ENCODE data around the gene NYAP1. TPM values are rescaled to one million over a fixed set of nuclear protein-coding genes. Genes with fewer than 3 reads are reported as not detected.
A peak's percentile ranks its signal among the peaks of the same experiment; 100 is the strongest.
"Not testable (repeated sequence)": the region's sequence is repeated elsewhere in the genome, so short reads cannot be mapped to it uniquely, and the experiment has no call there.

The NYAP1 gene
- total RNA-seq, 1 donor from 2014 or later: 6.3 TPM

- no peak for DNase-seq (ENCODE audit: low read depth in 2 of 2)
These were observed 1.0 kb upstream of the NYAP1 start for GRCh38 chr7:100482728-100483089.

GRCh38 chr7:100483090-100483721, 521 bp upstream of the NYAP1 start:
- DNase-seq (ENCODE audit: low read depth in 2 of 2): peak; percentile 50 to 60

DNA sequence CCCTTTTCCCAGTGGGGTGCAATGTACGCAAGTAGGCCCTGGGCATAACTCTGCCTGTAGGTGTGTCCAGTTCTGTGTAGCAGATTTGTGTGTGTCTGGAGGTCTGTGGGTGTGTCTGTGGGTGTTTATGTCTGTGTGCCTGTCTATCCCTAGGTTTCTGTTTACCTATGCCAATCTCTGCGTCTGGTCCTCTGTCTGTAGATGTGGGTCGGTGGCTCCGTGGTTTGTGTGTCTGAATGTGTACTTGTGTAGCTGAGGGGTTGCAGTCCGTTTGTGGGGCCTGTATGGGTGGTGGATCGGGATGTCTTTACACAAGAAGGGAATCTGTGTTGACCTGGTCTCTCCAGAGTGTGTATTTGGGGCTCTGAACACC, 932 bp downstream of the NYAP1 start:
- DNase-seq (ENCODE audit: low read depth in 2 of 2): no peak

- DNase-seq (ENCODE audit: low read depth in 2 of 2): no peak
These were observed 1.7 kb downstream of the NYAP1 start for GRCh38 chr7:100485471-100485876.

GRCh38 chr7:100486111-100486636, 2.4 kb downstream of the NYAP1 start:
- DNase-seq (ENCODE audit: low read depth in 2 of 2): no peak

DNA sequence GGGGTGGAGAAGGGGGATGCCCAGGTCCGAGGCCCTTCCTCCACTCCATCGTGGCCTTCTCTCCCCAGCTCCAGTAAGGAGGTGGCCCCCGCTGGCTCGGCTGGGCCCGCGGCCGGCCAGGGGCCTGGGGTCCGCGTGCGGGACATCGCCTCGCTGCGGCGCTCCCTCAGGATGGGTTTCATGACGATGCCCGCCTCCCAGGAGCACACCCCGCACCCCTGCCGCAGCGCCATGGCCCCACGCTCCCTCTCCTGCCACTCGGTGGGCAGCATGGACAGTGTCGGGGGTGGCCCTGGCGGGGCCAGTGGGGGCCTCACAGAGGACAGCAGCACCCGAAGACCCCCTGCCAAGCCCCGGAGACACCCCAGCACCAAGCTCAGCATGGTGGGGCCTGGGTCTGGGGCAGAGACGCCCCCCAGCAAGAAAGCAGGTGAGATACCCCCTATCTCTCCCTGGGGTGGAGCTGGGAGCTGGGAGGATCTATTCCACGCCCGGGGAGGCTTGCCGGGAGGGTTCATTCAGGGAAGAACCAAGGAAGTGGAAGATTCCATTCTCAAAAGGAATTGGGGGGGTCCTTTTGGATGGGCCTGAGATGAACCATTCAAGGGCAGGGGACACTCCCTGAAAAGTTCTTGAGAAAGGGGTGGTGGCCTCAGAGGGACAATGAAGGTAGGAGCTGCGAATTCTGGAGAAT, 3.2 kb downstream of the NYAP1 start:
- DNase-seq (ENCODE audit: low read depth in 2 of 2): peak in 1 of 2 donors; percentile 37

DNA sequence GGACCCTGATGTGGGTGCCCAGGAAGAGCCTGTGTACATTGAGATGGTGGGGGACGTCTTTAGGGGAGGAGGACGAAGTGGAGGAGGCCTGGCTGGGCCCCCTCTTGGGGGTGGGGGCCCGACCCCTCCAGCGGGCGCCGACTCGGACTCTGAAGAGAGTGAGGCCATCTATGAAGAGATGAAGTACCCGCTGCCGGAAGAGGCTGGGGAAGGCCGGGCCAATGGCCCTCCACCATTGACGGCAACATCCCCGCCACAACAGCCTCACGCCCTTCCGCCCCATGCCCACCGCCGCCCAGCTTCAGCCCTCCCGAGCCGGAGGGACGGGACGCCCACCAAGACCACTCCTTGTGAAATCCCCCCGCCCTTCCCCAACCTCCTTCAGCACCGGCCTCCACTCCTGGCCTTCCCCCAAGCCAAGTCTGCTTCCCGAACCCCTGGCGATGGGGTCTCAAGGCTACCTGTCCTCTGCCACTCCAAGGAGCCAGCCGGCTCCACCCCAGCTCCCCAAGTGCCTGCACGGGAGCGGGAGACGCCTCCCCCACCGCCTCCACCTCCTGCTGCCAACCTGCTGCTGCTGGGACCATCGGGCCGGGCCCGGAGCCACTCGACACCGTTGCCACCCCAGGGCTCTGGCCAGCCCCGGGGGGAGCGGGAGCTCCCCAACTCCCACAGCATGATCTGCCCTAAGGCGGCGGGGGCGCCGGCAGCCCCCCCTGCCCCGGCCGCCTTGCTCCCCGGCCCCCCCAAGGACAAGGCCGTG, 4.8 kb downstream of the NYAP1 start:
- DNase-seq (ENCODE audit: low read depth in 2 of 2): no peak

DNA sequence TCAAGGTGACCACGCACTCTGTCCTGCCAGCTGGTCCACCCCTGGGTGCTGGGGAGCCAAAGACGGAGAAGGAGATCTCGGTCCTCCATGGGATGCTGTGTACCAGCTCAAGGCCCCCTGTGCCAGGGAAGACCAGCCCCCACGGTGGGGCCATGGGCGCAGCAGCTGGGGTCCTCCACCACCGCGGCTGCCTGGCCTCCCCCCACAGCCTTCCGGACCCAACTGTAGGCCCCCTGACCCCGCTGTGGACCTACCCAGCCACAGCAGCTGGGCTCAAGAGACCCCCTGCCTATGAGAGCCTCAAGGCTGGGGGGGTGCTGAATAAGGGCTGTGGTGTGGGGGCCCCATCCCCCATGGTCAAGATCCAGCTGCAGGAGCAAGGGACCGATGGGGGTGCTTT, 5.4 kb downstream of the NYAP1 start:
- DNase-seq (ENCODE audit: low read depth in 2 of 2): no peak

GRCh38 chr7:100489824-100490223, 6.1 kb downstream of the NYAP1 start:
- peak; percentile 78 to 86 for DNase-seq (ENCODE audit: low read depth in 2 of 2)

DNA sequence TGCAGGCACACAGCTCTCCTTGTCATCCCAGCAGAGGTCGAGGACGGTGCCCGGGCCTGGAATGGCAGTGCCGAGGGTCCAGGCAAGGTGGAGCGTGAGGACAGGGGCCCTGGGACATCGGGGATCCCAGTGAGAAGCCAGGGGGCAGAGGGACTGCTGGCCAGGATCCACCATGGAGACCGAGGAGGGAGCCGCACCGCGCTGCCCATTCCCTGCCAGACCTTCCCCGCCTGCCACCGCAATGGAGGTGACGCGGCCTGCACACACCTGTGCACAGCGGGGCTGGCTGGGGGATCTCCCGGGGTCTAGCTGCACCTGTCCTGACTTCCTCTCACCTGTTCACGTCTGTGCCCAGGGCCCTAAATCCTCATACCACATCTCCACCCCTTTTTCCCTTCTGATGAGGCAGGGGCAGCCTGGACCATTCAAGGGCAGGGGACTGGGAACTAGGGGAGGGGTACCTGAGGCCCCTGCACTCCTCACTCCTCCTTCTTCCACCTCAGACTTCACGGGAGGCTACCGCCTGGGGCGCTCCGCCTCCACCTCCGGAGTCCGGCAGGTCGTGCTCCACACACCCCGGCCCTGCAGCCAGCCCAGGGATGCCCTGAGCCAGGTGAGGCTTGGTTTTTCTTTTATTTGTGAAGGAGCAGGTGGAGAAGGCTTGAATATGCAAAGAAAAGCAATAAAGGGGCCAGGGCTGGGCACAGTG, 6.9 kb downstream of the NYAP1 start:
- DNase-seq (ENCODE audit: low read depth in 2 of 2): no peak

- no peak for DNase-seq (ENCODE audit: low read depth in 2 of 2)
These were observed 7.5 kb downstream of the NYAP1 start for GRCh38 chr7:100491192-100491578.

- DNase-seq (ENCODE audit: low read depth in 2 of 2): no peak
These were observed 9.2 kb downstream of the NYAP1 start for GRCh38 chr7:100492738-100493475.

DNA sequence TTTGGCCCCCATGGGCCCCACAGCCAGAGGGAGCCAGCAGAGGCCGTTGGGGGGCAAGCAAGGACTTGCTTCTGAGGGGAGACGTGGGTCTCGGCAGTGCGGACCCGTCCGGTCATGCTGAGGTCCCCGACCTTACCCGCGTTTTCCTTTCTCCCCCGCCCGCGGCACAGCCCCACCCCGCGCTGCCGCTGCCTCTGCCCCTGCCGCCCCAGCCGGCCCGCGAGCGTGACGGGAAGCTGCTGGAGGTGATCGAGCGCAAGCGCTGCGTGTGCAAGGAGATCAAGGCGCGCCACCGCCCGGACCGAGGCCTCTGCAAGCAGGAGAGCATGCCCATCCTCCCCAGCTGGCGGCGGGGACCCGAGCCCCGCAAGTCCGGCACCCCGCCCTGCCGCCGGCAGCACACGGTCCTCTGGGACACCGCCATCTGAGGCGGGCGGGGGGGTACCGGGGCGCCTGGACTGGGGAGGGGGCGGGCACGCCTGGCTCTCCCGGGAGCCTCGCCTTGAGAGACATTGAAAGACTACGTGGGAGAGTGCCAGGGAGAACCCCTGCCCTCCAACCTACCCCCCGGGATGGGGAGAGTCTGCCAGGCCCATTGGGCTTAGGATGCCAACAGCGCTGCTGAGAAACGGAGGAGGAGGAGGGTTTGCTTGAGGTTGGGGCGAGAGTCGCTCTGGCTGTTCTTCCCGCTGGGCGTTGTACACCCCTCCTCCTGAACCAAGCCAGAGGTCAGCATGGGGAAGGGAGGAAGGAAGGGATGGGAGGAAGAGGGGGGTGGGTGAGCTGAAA, 9.9 kb downstream of the NYAP1 start:
- peak; percentile 52 to 59 for DNase-seq (ENCODE audit: low read depth in 2 of 2)

DNA sequence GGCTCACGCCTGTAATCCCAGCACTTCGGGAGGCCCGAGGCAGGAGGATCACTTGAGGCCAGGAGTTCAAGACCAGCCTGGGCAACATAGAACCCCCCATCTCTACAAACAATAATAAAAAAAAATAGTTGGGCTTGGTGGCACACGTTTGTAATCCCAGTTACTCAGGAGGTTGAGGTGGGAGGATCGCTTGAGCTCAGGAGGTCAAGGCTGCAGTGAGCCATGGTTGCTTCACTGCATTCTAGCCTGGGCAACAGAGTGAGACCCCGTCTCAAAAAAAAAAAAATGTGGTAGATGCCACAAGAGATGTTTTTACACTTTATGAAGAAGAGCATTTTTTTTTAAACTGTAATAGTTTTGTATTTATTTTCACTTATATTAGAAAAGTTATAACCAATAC, 12.8 kb downstream of the NYAP1 start:
- DNase-seq (ENCODE audit: low read depth in 2 of 2): no peak

- not testable (repeated sequence) for DNase-seq (ENCODE audit: low read depth in 2 of 2)
These were observed 17.0 kb downstream of the NYAP1 start for GRCh38 chr7:100500743-100501142.

DNA sequence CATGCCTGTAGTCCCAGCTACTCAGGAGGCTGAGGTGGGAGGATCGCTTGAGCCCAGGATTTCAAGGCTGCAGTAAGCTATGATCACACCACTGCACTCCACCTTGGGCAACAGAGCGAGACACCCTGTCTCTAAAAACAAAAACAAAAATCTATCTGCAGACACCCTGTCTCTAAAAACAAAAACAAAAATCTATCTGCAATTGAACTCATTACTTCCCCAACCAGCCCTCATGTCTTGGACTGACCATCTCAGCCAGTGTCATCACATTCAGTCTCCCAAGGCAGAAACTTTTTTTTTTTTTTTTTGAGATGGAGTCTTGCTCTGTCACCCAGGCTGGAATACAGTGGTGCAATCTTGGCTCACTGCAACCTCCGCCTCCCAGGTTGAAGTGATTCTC, 20.3 kb downstream of the NYAP1 start:
- not testable (repeated sequence) for DNase-seq (ENCODE audit: low read depth in 2 of 2)

DNA sequence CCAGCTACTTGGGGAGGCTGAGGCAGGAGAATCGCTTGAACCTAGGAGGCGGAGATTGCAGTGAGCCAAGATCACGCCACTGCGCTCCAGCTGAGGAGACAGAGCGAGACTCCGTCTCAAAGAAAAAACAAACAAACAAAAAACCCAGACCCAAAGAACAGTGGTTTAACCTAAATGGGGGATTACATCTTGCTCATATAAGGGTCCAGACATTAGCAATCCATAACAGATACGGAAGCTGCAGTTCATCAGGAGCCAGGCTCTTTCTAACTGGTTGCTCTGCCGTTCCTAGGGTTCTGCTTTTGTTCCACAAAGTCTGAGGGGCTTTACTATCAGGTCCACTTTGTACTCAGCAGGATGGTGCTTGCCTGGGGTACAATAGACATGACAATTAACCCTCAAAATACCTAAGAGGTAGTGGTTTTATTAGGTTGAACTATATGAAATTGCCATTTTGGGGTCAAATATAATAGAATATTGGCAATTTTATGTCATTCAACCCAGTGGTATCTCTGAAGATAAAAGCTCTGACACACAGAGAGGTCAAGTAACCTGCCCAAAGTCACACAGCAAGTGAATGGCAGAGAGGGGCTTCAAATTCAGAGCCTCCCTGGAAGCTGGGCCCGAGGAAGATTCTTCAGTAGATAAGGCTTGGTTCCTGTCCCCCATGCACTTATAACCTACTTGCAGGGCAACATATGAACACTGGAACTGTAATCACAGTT, 21.3 kb downstream of the NYAP1 start:
- DNase-seq (ENCODE audit: low read depth in 2 of 2): no peak

GRCh38 chr7:100506356-100506923, 22.7 kb downstream of the NYAP1 start:
- peak in 1 of 2 donors; percentile 52 for DNase-seq (ENCODE audit: low read depth in 2 of 2)

DNA sequence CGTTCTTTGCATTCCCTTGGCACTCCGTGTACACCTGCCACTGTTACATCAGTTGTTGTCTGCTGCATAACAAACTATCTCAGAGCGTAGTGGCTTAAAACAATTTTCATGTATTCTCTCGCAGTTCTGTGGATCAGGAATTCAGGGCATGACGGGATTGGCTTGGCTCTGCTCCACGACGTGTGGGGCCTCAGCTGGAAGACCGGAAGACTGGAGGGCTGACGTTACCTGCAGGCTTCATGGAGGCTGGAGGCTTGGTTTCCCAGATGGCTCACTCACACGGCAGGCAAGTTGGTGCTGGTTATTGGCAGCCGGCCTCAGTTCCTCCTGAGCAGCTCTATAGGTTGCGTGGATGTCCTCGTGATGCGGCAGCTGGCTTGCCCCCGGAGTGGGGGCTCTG, 25.5 kb downstream of the NYAP1 start:
- DNase-seq (ENCODE audit: low read depth in 2 of 2): peak; percentile 64 to 91

Measured in lung microvascular endothelial cell (primary cell).